GM19193 (cell line): ENCODE results near the gene YY1.

Source experiments
- POLR2A ChIP-seq: IDR thresholded peaks from 4 replicates; pipeline ENCODE4 v1.6.1; 2011; ENCODE audit not compliant: insufficient read depth, insufficient read length; ENCODE audit errors: extremely low read depth

The YY1 gene

DNA sequence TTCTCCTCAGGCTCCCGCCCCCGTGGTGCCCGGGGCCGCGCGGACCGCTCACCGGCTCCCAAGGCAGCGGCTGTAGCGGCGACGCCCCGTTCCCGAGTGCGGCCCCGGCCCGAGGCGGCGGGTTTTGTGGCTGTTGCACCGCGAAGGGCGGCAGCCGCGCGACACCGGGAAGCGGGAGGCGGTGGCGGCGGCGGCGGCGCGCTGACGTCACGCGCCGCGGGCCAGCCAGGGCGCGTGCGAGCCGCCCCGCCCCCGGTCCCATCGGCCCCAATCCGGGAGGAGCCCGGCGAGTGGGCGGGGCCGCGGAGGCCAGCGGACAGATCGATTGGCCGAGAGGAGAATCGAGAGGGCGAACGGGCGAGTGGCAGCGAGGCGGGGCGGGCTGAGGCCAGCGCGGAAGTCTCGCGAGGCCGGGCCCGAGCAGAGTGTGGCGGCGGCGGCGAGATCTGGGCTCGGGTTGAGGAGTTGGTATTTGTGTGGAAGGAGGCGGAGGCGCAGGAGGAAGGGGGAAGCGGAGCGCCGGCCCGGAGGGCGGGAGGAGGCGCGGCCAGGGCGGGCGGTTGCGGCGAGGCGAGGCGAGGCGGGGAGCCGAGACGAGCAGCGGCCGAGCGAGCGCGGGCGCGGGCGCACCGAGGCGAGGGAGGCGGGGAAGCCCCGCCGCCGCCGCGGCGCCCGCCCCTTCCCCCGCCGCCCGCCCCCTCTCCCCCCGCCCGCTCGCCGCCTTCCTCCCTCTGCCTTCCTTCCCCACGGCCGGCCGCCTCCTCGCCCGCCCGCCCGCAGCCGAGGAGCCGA lies at the start of gene YY1:
Gene YY1, plus strand, starts transcription at position 726 of the 792 bp plus-strand sequence. CDS start 101 bp downstream, outside the sequence.
- peak; percentile 75 for TF ChIP-seq POLR2A

DNA sequence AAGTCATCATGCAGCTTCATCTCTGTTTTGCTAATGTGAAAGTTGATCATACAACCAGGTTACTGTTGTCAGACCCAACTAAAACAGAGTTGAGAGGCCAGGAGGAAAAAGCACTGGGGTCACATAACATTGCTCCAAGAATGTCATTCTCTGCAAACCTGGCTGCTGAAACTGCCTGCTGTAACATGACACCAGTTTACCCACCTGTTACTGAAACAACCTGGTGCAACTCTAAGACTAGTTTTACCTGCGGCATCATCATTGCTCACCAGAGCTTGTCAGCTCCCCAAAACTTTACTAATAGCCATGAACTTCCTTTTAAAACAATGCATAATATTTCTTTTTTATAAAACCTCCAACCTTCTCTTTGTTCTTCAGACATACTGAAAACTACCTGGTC lies 48.8 kb upstream of the YY1 start:
- no peak for TF ChIP-seq POLR2A

GRCh38 chr14:100191584-100192249 lies 47.2 kb upstream of the YY1 start:
- no peak for TF ChIP-seq POLR2A

DNA sequence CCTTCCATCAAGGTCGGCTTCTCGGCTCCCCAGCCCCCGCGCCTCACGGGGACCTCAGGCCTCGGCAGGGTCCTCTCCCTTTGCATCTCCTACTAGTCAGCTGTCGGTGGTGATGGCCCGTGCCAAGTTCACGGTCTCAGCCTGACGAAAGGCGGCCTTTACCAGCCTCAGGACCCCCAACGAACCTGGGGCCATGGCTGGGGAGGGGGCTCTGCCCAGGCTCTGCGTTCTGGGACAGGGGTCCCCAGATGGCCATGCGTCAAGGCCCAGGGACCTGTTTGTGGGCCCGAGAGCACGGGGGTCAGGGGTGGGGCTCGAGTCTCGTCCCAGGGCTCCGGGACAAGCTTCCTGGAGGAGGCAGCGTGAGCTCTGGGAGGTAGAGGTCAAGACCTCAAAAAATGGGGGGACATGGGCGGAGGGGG lies 46.7 kb upstream of the YY1 start:
- TF ChIP-seq POLR2A, result no peak

DNA sequence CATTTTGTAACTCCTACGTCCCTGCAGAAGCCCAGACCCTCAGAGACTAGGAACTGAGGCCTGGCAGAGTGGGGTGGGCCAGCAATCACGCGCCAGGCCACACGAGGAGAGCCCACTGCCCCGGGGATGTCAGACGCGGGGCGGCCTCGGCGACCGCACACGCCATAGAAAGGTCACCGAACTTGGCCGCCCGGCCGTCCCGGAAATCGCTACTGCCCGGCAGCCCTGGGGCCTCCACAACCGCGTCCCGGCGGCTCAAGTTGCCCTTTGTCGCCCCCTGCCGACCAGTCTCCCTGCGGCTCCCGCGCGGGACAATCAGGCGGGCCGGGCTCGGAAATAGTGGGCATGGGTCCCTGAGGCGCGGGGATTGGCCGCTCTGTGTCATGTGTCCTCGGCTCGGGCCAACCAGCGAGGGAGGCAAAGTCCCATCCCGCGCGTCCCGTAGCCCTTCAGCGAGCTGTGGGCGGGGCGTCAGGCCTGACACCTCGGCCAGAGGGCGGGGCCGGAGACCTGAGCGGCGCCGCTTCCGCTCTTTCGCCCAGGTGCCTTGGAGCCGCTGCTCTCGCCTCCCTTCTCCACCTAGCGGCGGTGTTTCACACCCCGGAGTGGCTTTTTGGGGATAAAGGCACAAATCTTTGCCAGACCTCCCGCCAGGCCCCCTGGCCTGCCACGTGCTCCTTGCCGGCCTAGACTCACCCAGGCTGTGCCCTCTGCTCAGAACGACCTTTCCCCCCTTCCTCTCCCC lies 46.1 kb upstream of the YY1 start:
- peak; percentile 70 for TF ChIP-seq POLR2A

GRCh38 chr14:100193417-100194357 lies 45.3 kb upstream of the YY1 start:
- no peak for TF ChIP-seq POLR2A

- TF ChIP-seq POLR2A, result no peak
These were observed 39.6 kb upstream of the YY1 start for GRCh38 chr14:100199240-100199860.

DNA sequence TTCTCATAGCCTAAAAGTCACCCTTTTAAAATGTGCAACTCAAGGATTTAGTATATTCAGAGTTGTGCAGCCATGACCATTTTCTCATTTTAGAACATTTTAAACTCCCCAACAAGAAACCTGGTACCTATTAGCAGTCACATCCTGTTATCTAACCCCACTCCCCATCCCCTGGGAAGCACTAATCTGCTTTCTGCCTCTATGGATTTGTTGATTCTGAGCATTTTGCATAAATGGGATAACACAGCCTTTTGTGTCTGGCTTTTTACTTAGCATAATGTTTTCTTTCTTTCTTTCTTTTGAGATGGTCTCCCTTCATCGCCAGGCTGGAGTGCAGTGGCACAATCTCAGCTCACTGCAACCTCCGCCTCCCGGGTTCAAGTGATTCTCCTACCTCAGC lies 38.6 kb upstream of the YY1 start:
- no peak for TF ChIP-seq POLR2A

- TF ChIP-seq POLR2A, result no peak
These were observed 37.2 kb upstream of the YY1 start for GRCh38 chr14:100201701-100202100.

GRCh38 chr14:100202712-100203111 lies 36.2 kb upstream of the YY1 start:
- TF ChIP-seq POLR2A, result no peak

DNA sequence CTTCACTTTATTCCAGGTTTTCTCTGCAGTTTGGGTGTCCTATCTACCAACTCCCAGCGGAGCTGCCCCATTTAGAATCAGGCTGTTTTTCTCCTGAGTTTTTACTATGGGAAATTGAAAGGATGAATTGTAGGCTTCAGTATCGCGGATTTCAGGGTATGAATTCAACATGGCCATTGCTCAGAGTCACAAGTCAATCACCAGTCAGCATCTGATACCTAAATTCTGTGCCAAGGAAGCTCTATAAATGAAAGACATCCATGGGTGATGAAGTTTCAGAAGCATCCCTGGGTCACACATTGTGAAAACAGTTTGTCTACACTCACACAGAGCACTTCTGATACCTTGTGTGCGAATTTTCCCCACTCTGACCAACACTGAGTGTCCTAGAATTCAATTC lies 35.8 kb upstream of the YY1 start:
- no peak for TF ChIP-seq POLR2A

DNA sequence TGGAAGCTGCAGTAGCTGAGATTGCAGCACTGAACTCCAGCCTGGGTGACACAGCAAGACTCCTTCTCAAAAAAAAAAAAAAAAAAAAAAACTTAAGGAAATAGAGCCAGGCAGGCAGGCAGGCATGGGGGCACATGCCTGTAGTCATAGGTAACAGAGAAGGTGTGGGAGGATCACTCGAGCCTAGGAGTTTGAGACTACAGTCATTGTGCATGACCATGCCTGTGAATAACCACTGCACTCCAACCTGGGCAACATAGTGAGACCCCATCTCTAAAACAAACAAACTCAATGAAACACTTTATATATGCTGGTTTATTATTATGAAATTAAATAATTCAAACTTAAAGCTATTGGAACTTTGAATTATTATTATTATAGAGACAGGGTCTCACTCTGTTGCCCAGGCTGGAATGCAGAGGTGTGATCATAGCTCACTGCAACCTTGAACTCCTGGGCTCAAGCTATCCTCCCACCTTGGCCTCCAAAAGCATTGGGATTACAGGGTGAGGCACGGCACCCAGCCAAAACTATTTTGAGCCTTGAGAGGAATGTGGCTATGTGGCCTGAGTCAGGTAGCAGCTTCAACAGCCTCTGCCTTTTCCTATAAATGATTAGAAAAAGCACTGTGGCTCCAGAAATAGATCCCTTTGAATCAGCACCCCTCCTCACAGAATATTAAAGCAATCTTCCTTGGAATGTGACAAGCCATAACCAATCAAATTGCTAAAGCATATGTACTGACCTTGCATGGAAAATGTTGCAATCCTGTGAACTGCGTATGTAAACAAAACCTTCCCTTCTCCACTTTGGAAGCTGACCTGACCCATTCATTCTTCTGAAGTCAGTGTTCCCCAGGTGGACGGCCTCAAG lies 34.7 kb upstream of the YY1 start:
- no peak for TF ChIP-seq POLR2A

GRCh38 chr14:100211366-100211765 lies 27.6 kb upstream of the YY1 start:
- no peak for TF ChIP-seq POLR2A
